Transverse colon (tissue), 4 donors: ENCODE results near the gene ARIH1. TPM values are rescaled to one million over a fixed set of nuclear protein-coding genes. Genes with fewer than 3 reads are reported as not detected.

ENCODE experiments used
- DNase-seq: peaks from one replicate; pipeline ENCODE4 v3.0.0-alpha.2; 2019
- H3K27ac ChIP-seq, 4 donors: fragments of 200-600 bp; sonication (generic); 2 replicates each; pipeline ENCODE4 v1.5.1; 2016 to 2018; ENCODE audit warnings: inconsistent platforms in 4 of 4
- H3K27me3 ChIP-seq: fragments of 200-600 bp; sonication (generic); 2 replicates; pipeline ENCODE4 v1.5.1; 2017; ENCODE audit warnings: inconsistent platforms
- H3K36me3 ChIP-seq, 4 donors: fragments of 200-600 bp; sonication (generic); 2 replicates each; pipeline ENCODE4 v1.5.1; 2017 to 2019; ENCODE audit warnings: inconsistent platforms in 4 of 4
- H3K4me1 ChIP-seq, 4 donors: fragments of 200-600 bp; sonication (generic); 2 replicates each; pipeline ENCODE4 v1.5.1; 2017 to 2020; ENCODE audit warnings: inconsistent platforms in 4 of 4
- H3K4me3 ChIP-seq, 4 donors: fragments of 200-600 bp; sonication (generic); 1 replicate in 1 of 4; 2 replicates in 3 of 4; pipeline versions ENCODE4 v1.5.1 to v1.6.1; 2017 to 2019; ENCODE audit warnings: inconsistent platforms in 4 of 4
- H3K9me3 ChIP-seq, 2 donors: fragments of 200-600 bp; sonication (generic); 2 replicates each; pipeline ENCODE4 v1.5.1; 2017 to 2019; ENCODE audit warnings: inconsistent platforms in 2 of 2
- CTCF ChIP-seq, 5 experiments: fragments of 200-600 bp in 3 of 5; fragments of 450-650 bp in 2 of 5; sonication (generic) in 3 of 5; IDR thresholded peaks; 1 replicate in 2 of 5; 2 replicates in 3 of 5; pipeline ENCODE4 v1.5.1; 2016 to 2017; ENCODE audit warnings: antibody characterized with exemption in 5 of 5, inconsistent platforms in 3 of 5, mild to moderate bottlenecking in 2 of 5, moderate library complexity in 1 of 5
- EP300 ChIP-seq: sonication (generic); formaldehyde crosslinking; IDR thresholded peaks from one replicate; pipeline ENCODE4 v1.6.1; 2017; ENCODE audit warnings: antibody characterized with exemption, low read depth
- POLR2A ChIP-seq: fragments of 450-650 bp; IDR thresholded peaks from one replicate; pipeline ENCODE4 v1.6.1; 2016; ENCODE audit warnings: antibody characterized with exemption, mild to moderate bottlenecking, moderate library complexity
- POLR2AphosphoS5 ChIP-seq, 3 donors: sonication (generic); formaldehyde crosslinking; IDR thresholded peaks; one replicate each; pipeline ENCODE4 v1.6.1; 2016; ENCODE audit warnings: antibody characterized with exemption in 3 of 3
- WGBS, 2 donors: methylation state at CpG; one replicate each; pipeline ENCODE4 v1.1.5; 2018; ENCODE audit warnings: low coverage in 1 of 2; 5-methylcytosine and 5-hydroxymethylcytosine counted together
- in situ Hi-C, 4 donors: fragments of 200-750 bp; cut with MboI; loops; one replicate each; pipeline versions ENCODE4 v1.15.0 to v1.15.1; 2017; ENCODE audit warnings: low sequenced_read_pairs in 3 of 4, low pct_ligation_motif_present in 1 of 4, low pct_unique_long_range_greater_than_20kb in 1 of 4
- intact Hi-C: fragments of 100-400 bp; cut with DNase I; formaldehyde crosslinking; loops from one replicate; pipeline ENCODE4 v1.15.1; 2023; ENCODE audit warnings: low total_unique reads
- total RNA-seq, 4 donors: library from RNA; depleted of rRNA; stranded (reverse); fragments of >200 nt; gene quantifications; one replicate each; pipeline ENCODE4 v1.1.0, GENCODE V29; 2016

ARIH1 gene
- total RNA-seq, 4 donors from 2014 or later, result 15.7 to 108 (median 53.1) TPM

GRCh38 chr15:72521682-72522081 is 47.6 kb downstream of the ARIH1 start:
- Histone ChIP-seq H3K4me3 (no peak overlapping the region), H3K36me3 (no peaks in the 10 kb centered on the region), H3K27ac (no peak overlapping the region), H3K4me1 (peaks cover 0 to 4% (median 0%) of the 10 kb centered on the region in 4 donors), H3K9me3 (no peaks in the 10 kb centered on the region), H3K27me3 (no peaks in the 10 kb centered on the region)
- WGBS, 2 donors, result 79 to 88% methylated on average over 1 of the region's 1 CpG
- TF ChIP-seq POLR2A (no peak), EP300 (no peak), POLR2AphosphoS5 (IDR thresholded peaks at IDR 0.05) (no peak), CTCF (IDR thresholded peaks at IDR 0.05) (no peak)
- in situ Hi-C loops (no loop called here), intact Hi-C loops (no loop called here)
- no peak for DNase-seq

GRCh38 chr15:72532991-72533601 is 59.0 kb downstream of the ARIH1 start:
- TF ChIP-seq POLR2A (no peak), CTCF (IDR thresholded peaks at IDR 0.05) (peak in 2 of 5 experiments; percentile 17 to 32), EP300 (no peak), POLR2AphosphoS5 (IDR thresholded peaks at IDR 0.05) (no peak)
- no peak for DNase-seq
- WGBS, 2 donors, result 95% methylated on average over 5 of the region's 5 CpGs
- H3K27ac ChIP-seq, result no peak overlapping the region
- in situ Hi-C loops, result no loop called here
- no peaks in the 10 kb centered on the region for H3K36me3 ChIP-seq
- no peak overlapping the region for H3K4me3 ChIP-seq
- no peaks in the 10 kb centered on the region for H3K9me3 ChIP-seq
- intact Hi-C loops, result no loop called here
- H3K4me1 ChIP-seq, result peaks cover 0 to 7% (median 2%) of the 10 kb centered on the region in 4 donors
- H3K27me3 ChIP-seq, result no peaks in the 10 kb centered on the region

GRCh38 chr15:72534523-72534922 is 60.4 kb downstream of the ARIH1 start:
- Histone ChIP-seq H3K4me1 (peaks cover 0 to 7% (median 2%) of the 10 kb centered on the region in 4 donors), H3K36me3 (no peaks in the 10 kb centered on the region), H3K27me3 (no peaks in the 10 kb centered on the region), H3K27ac (no peak overlapping the region), H3K4me3 (no peak overlapping the region), H3K9me3 (no peaks in the 10 kb centered on the region)
- no peak for DNase-seq
- in situ Hi-C loops (no loop called here), intact Hi-C loops (no loop called here)
- no peak for TF ChIP-seq POLR2AphosphoS5 (IDR thresholded peaks at IDR 0.05)
- no peak for TF ChIP-seq POLR2A
- TF ChIP-seq EP300, result no peak
- no peak for TF ChIP-seq CTCF (IDR thresholded peaks at IDR 0.05)
- WGBS, 2 donors, result 82 to 86% methylated on average over 2 to 3 of the region's 3 CpGs

GRCh38 chr15:72535911-72536310 is 61.8 kb downstream of the ARIH1 start:
- no peaks in the 10 kb centered on the region for H3K27me3 ChIP-seq
- peaks cover 7 to 12% of the 10 kb centered on the region in 2 donors for H3K9me3 ChIP-seq
- H3K4me3 ChIP-seq, result no peak overlapping the region
- in situ Hi-C loops (no loop called here), intact Hi-C loops (no loop called here)
- DNase-seq, result no peak
- peaks cover 0 to 7% (median 2%) of the 10 kb centered on the region in 4 donors for H3K4me1 ChIP-seq
- TF ChIP-seq POLR2A (no peak), CTCF (IDR thresholded peaks at IDR 0.05) (no peak), POLR2AphosphoS5 (IDR thresholded peaks at IDR 0.05) (no peak), EP300 (no peak)
- H3K36me3 ChIP-seq, result peaks cover 0 to 3% (median 0%) of the 10 kb centered on the region in 4 donors
- 79 to 84% methylated on average over 2 to 3 of the region's 3 CpGs for WGBS, 2 donors
- no peak overlapping the region for H3K27ac ChIP-seq
